Fibroblast of mammary gland (primary cell): ENCODE data around the gene SPIB.

Source experiments
- DNase-seq: peaks from one replicate; pipeline ENCODE4 v3.0.0-alpha.2; 2010; ENCODE audit warnings: low read depth
- H3K4me3 ChIP-seq: 2 replicates; pipeline ENCODE4 v1.5.1; 2011; ENCODE audit warnings: low read depth, mild to moderate bottlenecking, low read length, moderate library complexity; ENCODE audit not compliant: control insufficient read depth
- TF ChIP-seq, protein P1 (sequence below): conservative IDR thresholded peaks from 2 replicates; pipeline ENCODE4 v1.5.1; 2011; ENCODE audit warnings: low read depth, low read length, inconsistent platforms; ENCODE audit not compliant: control insufficient read depth, insufficient read depth

The SPIB gene

DNA sequence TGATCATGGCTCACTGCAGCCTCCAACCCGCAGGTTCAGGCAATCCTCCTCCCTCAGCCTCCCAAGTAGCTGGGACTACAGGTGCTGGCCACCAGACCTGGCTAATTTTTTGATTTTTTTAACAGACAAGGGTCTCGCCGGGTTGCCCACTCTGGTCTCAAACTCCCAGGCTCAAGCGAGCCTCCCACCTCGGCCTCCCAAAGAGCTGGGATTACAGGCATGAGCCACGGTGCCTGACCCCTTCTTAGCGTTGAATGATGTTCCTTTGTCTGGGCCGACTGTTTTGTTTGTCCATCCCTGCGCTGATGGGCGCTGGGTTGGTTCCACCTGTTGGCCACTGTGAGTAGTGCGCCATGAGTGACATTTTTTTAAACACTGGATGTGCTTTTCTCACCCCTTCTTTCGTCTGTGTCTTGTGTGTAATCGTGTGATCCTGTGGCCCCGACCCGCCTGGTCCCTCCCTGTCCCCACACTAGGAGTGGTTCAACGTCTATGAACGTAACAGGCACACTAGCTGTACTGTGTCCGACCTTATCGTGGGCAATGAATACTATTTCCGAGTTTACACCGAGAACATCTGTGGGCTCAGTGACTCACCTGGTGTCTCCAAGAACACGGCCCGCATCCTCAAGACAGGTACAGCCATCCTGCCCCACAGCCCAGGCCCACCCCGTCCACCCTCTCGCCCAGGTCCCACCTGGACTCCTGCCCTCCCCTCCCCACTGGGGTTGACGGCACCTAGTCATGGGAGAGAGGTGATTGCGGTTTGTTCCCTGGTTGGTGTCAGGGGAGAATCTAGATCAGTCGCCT lies 42.5 kb downstream of the SPIB start:
- peak; percentile 65 for DNase-seq
- TF ChIP-seq, protein P1, sequence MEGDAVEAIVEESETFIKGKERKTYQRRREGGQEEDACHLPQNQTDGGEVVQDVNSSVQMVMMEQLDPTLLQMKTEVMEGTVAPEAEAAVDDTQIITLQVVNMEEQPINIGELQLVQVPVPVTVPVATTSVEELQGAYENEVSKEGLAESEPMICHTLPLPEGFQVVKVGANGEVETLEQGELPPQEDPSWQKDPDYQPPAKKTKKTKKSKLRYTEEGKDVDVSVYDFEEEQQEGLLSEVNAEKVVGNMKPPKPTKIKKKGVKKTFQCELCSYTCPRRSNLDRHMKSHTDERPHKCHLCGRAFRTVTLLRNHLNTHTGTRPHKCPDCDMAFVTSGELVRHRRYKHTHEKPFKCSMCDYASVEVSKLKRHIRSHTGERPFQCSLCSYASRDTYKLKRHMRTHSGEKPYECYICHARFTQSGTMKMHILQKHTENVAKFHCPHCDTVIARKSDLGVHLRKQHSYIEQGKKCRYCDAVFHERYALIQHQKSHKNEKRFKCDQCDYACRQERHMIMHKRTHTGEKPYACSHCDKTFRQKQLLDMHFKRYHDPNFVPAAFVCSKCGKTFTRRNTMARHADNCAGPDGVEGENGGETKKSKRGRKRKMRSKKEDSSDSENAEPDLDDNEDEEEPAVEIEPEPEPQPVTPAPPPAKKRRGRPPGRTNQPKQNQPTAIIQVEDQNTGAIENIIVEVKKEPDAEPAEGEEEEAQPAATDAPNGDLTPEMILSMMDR = peak; percentile 88
- no peak overlapping the region for H3K4me3 ChIP-seq

DNA sequence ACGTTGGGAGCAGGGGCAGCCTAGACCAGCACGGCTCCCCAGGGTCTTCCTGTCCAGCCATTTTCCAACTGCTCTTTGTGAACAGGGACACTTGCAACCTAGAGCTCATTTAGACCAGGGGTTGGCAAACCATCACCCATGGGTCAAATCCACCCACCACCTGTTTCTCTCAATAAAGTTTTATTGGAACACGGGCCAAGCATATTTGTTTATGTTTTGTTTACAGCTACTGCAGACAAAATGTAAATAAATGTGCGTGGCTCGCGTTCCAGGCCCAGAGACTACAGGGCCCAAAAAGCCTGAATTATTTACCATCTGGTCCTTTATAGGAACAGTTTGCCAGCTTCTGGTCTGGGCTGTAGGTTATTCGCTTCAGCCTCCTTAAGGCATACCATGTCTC lies 44.2 kb downstream of the SPIB start:
- TF ChIP-seq, protein P1 = no peak
- no peak for DNase-seq
- H3K4me3 ChIP-seq = no peak overlapping the region

DNA sequence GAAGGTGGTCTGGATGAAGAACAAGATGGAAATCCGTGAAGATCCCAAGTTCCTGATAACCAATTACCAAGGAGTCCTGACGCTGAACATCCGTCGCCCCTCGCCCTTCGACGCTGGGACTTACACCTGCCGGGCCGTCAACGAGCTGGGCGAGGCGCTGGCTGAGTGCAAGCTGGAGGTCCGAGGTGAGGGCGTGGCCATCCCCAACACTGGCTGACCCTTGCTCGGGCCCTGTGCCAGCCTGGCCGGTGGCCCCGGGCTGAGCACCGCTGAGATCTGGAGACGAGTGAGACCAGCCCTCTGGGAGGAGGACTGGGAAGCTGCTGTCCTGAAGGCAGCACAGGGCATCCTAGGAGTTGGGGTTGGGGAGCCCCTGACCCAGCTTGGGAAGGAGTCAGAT lies 45.6 kb downstream of the SPIB start:
- H3K4me3 ChIP-seq = no peak overlapping the region
- TF ChIP-seq, protein P1 = no peak
- DNase-seq = no peak

DNA sequence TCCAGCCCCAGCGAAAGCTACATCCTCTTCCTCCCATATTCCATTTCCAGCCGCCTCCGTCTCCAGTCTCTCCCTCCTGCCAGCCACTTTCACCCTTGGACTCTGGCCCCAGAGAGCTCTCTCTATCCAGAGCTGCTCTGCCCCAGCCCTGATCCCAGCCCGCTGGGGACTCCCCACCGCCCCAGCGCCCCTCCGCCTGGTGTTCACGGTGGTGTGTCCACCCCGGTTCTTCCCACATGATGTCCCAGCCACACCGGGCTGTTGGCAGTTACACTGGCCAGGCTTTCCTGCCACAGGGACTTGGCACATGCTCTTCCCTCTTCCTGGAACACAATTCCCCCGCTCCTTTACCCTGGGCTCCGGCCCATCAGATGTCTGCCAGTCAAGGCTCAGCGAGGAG lies 46.3 kb downstream of the SPIB start:
- TF ChIP-seq, protein P1 = no peak
- no peak overlapping the region for H3K4me3 ChIP-seq
- no peak for DNase-seq

DNA sequence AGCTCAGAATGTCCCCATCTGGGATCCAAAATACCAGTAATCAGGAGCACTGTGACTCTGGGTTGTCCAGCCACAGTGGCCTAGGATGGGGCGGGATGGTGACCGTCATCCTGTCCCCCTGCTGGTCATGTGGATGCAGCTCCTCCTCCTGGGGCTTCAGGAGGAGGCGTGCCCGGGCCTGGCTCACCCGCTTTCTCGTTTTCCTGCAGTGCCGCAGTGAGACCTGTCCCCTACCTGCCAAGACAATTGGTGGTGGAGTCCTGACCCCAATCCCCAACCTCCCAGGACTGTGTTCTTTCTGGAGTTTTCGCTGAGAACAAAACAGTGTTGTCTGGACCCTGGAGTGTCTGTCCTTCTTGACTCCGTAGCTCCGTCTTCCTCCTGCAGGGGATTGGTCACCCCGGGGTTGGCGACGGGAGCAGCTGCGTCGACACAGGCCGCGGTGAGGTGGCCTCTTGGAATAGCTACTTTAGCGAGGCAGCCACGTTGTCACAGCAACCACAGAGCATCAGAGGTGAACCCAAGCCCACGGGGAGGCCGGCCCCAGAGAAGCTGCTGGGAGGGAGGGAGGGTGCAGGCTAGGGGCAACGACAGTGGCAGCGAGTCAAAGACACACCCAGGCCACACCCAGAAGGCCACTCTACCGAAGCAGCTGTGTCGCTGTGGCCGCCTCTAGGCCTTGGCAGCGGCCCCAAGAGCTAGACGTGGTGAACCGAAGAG lies 47.4 kb downstream of the SPIB start:
- DNase-seq = no peak
- H3K4me3 ChIP-seq = no peak overlapping the region
- TF ChIP-seq, protein P1 = no peak

DNA sequence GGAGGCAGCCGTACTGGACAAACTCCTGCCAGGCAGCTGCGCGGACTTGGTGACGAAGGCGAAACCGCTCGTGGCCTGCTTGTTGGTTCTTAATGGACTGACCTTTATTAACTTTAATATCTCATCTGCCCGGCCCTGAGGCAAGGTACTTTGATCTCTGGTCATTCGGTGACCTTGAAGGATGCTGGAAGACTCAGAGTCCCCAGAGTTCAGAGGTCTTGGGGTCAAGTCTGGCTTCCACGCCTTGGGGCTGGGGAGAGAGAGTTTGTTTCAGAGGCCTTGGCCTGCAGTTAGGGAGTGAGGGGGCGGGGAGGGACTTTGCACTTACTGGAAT lies 47.9 kb downstream of the SPIB start:
- TF ChIP-seq, protein P1 = no peak
- H3K4me3 ChIP-seq = no peak overlapping the region
- no peak for DNase-seq
